GM21423 (cell line): ENCODE data around the gene RAD51.

ENCODE experiments used
- ATAC-seq: cut with Tn5 transposase; IDR thresholded peaks from one replicate; pipeline ENCODE4 v1.9.1; 2021; ENCODE audit warnings: mild to moderate bottlenecking, moderate library complexity; ENCODE audit not compliant: unreplicated experiment

RAD51 gene

DNA sequence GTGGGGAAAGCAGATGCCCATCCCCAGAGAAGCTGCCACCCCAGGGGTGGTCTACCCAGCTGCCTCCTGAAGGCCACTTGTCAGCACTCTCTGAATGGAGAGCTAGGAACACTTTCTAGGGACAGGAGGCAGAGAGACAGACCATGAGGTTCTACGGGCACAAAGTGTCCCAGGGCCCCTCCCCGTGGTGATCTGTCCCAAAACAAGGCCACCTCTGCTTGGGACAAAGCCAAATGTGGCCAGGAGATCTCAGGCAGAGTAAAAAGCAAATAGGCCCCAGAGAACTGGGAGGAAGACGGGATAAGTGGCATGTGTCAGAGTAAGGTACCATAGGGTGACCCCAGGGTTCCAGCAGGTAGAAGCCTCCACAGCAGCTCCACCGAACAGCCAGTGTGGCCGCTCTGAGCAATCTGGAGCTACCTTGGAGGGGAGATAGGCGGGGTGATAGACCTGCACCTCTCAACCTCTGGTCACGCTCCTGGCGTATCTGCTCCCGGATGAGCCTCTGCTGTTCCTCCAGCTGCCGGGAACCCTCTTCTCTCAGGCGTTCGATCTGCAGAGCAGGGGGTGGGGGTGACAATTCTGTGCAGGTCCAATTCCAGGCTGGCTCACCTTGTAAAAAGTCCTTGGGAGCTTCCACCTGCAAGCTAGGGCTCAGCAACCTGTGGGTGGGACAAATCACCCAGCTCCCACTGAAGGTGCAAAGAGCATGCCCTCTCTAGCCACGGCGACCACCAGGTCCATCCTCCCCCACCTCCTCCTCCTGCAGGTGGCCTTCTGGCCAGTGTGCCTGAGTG lies 81.0 kb downstream of the RAD51 start:
- no peak for ATAC-seq

DNA sequence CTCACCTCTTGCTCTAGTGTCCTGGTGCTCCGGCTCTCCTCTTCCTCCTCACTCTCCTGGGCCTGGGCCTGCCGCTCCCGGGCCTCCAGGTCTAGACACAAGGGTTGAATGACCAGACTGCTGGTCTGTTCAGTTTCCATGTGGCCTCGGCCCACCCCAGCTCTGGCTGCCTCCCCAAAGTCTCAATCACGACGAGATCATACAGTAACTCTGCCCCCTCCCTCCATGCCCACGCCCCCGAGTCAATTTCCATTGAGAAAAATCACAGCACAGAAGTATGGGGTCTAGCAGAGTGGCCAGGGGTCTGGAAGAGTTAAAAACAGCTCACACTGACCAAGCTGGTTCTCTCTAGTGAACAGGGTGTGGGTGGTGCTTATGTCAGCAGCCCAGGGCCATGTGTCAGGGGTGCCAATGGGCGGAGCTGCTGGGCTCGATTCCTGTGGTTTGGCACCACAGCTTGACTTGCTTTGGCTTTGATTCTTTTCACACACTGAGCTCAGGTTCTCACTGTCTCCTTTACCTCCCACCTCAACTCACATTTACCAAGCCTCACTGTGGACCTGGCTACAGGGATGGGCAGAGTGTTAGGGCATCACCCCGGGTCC lies 81.7 kb downstream of the RAD51 start:
- ATAC-seq = no peak
